GM12878 (cell line): Measurements from ENCODE around the gene NR4A2. TPM values are rescaled to one million over a fixed set of nuclear protein-coding genes. Genes with fewer than 3 reads are reported as not detected.

Source experiments
- ATAC-seq: fragments of 200-7000 bp; cut with Tn5 transposase; 3 replicates; pipeline ENCODE4 v1.9.1; 2020; ENCODE audit warnings: mild to moderate bottlenecking, moderate library complexity
- BruUV-seq: library from RNA; stranded (reverse); fragments of 400-500 nt; replicated peaks from 2 replicates; lab custom pipeline; 2021; lab: Mats Ljungman, UMichigan
- CTCF ChIA-PET: fragments of 300-600 bp; sonication (Branson Sonifier 250); formaldehyde crosslinking; extraction: SDS; loops from one replicate; lab custom pipeline; 2021; ENCODE audit warnings: inconsistent platforms; lab: Yijun Ruan, JAX
- POLR2A ChIA-PET: fragments of 350-600 bp; formaldehyde crosslinking; extraction: SDS; loops from one replicate; lab custom pipeline; 2021; ENCODE audit warnings: inconsistent platforms; lab: Charles Lee
- RAD21 ChIA-PET: fragments of 300-600 bp; sonication (Branson Sonifier 250); formaldehyde crosslinking; loops from one replicate; lab custom pipeline; 2023; ENCODE audit warnings: antibody characterized with exemption; ENCODE audit not compliant: unreplicated experiment; lab: Charles Lee
- SMC1A ChIA-PET: fragments of 300-600 bp; sonication (Branson Sonifier 250); formaldehyde crosslinking; loops from one replicate; lab custom pipeline; 2023; ENCODE audit not compliant: unreplicated experiment, uncharacterized antibody; lab: Charles Lee
- DNase-seq: peaks from one replicate; pipeline ENCODE4 v3.0.0-alpha.2; 2011; ENCODE audit warnings: low read depth, low spot score
- FAIRE-seq: peaks from 3 replicates; lab custom pipeline; 2011; peaks lifted over from hg19 to GRCh38; lab: Jason Lieb, UNC
- H2AFZ ChIP-seq: 2 replicates; pipeline ENCODE4 v1.6.0; 2011; ENCODE audit warnings: low read depth, low read length, control low read depth; ENCODE audit not compliant: control insufficient read depth
- H3K27ac ChIP-seq: 2 replicates; pipeline ENCODE4 v1.5.1; 2011; ENCODE audit warnings: control low read depth; ENCODE audit not compliant: control insufficient read depth, insufficient read depth
- H3K27me3 ChIP-seq, 2 experiments: replicated peaks in 1 of 2; 2 replicates each; pipeline versions ENCODE4 v1.6.0 to v1.6.1; 2011; ENCODE audit warnings: low read length in 1 of 2; ENCODE audit not compliant: control insufficient read depth in 2 of 2, insufficient read depth in 2 of 2
- H3K36me3 ChIP-seq, 2 experiments: 2 replicates each; pipeline ENCODE4 v1.5.1; 2011; ENCODE audit warnings: low read length in 1 of 2; ENCODE audit not compliant: control insufficient read depth in 2 of 2, insufficient read depth in 2 of 2
- H3K4me1 ChIP-seq: 2 replicates; pipeline ENCODE4 v1.6.1; 2011; ENCODE audit warnings: mild to moderate bottlenecking, low read length, moderate library complexity, mixed read lengths; ENCODE audit not compliant: control insufficient read depth, insufficient read depth
- H3K4me2 ChIP-seq: 2 replicates; pipeline ENCODE4 v1.6.0; 2011; ENCODE audit warnings: control low read depth; ENCODE audit not compliant: control insufficient read depth, insufficient read depth
- H3K4me3 ChIP-seq: fragments of 200-600 bp; sonication (generic); 2 replicates; pipeline ENCODE4 v1.5.1; 2016
- H3K79me2 ChIP-seq: 2 replicates; pipeline ENCODE4 v1.6.0; 2011; ENCODE audit warnings: low read length; ENCODE audit not compliant: control insufficient read depth, insufficient read depth
- H3K9ac ChIP-seq: 2 replicates; pipeline ENCODE4 v1.8.0; 2011; ENCODE audit warnings: low read length, control low read depth, mixed read lengths; ENCODE audit not compliant: control insufficient read depth, insufficient read depth
- H3K9me3 ChIP-seq: replicated peaks from 3 replicates; pipeline ENCODE4 v1.5.1; 2011; ENCODE audit warnings: mild to moderate bottlenecking, low read length; ENCODE audit not compliant: control insufficient read depth, insufficient read depth
- H4K20me1 ChIP-seq: 2 replicates; pipeline ENCODE4 v1.6.0; 2011; ENCODE audit not compliant: control insufficient read depth, insufficient read depth
- ATF2 ChIP-seq: IDR thresholded peaks from 2 replicates; pipeline ENCODE4 v1.6.1; 2012; ENCODE audit warnings: low read length, inconsistent platforms
- HDAC6 ChIP-seq: fragments of 200-600 bp; sonication (generic); IDR thresholded peaks from one replicate; pipeline ENCODE4 v1.8.0; 2017; ENCODE audit warnings: antibody characterized with exemption; ENCODE audit not compliant: unreplicated experiment
- WGBS: methylation state at CpG from one replicate; pipeline ENCODE4 v1.1.6; 2016; ENCODE audit warnings: low lambda C conversion rate; ENCODE audit not compliant: insufficient replicate concordance, insufficient coverage; ENCODE audit errors: missing lambda C conversion rate; 5-methylcytosine and 5-hydroxymethylcytosine counted together
- in situ Hi-C: fragments of 300-500 bp; cut with MboI; formaldehyde crosslinking; loops from 9 replicates; pipeline ENCODE4 v1.14.3; 2018; ENCODE audit warnings: mixed read lengths
- intact Hi-C: fragments of 100-400 bp; cut with micrococcal nuclease; formaldehyde crosslinking; loops from one replicate; pipeline ENCODE4 v1.14.2; 2022; ENCODE audit not compliant: unreplicated experiment
- polyA plus RNA-seq, 11 experiments: library from polyadenylated mRNA; depleted of rRNA in 4 of 11; unstranded in 6 of 11; stranded (reverse) in 5 of 11; fragments of >200 nt; fragmentation: Nextera tagmentation in 4 of 11; fragmentation: Illumina TruSeq in 1 of 11; extraction: Ambion mirVana in 4 of 11; extraction: Trizol in 1 of 11; gene quantifications; 1 replicate in 1 of 11; 2 replicates in 10 of 11; pipeline versions ENCODE4 v1.2.1 to v1.2.3, GENCODE V29; 2011 to 2016; ENCODE audit warnings: inconsistent platforms in 2 of 11, missing spikeins in 2 of 11, low read depth in 1 of 11
- total RNA-seq, 4 experiments: library from RNA; depleted of rRNA in 3 of 4; stranded (reverse); fragments of >200 nt in 3 of 4; fragmentation: Illumina TruSeq in 1 of 4; extraction: Trizol in 1 of 4; gene quantifications; 2 replicates each; pipeline versions ENCODE4 v1.2.1 to v1.2.3, GENCODE V29; 2013 to 2021
- TF ChIP-seq, protein P1 (sequence below): IDR thresholded peaks from 2 replicates; pipeline ENCODE4 v1.6.1; 2011; ENCODE audit warnings: borderline replicate concordance, low read depth, mild to moderate bottlenecking, moderate library complexity, low read length; ENCODE audit not compliant: insufficient read depth, poor library complexity, severe bottlenecking

The NR4A2 gene
- total and polyA plus RNA-seq, 10 of the 15 experiments (the other 5 are each of a cell fraction or from before 2014, with no cell fraction given), result 0.15 to 3.4 (median 0.58) TPM

DNA sequence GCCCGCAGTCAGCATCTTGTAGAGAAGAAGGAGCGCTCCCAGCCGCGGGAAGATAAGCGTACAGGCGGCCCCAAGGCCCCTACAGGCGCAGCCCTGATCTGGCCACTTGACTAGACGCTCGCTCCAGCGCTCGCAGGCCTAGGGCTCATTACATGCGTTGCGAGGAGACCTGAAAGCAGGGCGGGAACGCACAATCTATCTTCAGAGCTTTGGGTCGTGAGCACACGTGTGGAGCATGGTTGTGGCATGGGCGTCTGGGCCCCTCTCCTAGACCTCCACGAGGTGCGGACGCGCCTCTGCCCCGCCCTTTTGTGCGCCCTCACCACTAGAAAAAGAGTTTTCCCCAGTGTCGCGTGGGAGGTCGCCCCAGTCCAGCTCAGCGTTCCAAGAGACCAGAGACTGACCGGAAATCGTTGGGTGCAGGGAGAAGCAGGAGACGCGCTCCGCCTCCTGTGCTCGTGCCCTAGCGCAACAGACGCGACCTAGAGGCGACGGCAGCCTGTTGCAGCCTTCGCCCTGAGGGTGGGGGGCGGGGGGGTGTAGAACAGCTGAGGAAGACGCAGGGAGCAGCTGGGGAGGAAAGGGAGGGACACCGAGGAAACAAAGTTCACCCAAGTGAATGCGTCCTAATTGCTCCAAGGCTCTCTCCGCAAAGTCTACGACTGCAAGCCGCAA, 12.6 kb downstream of the NR4A2 start:
- Histone ChIP-seq H4K20me1 (no peaks in the 10 kb centered on the region), H3K27ac (no peak overlapping the region), H3K9me3 (no peaks in the 10 kb centered on the region; the same call in 2 of the 3 replicates), H3K36me3 (no peaks in the 10 kb centered on the region), H2AFZ (no peak overlapping the region), H3K4me1 (peaks cover 3% of the 10 kb centered on the region), H3K79me2 (no peaks in the 10 kb centered on the region), H3K4me2 (no peak overlapping the region), H3K27me3 (peaks cover 14 to 35% of the 10 kb centered on the region in 2 experiments), H3K9ac (no peak overlapping the region), H3K4me3 (no peak overlapping the region)
- no peak for DNase-seq
- CTCF ChIA-PET, result no interaction called here
- SMC1A ChIA-PET, result no interaction called here
- intact Hi-C loops, result no loop called here
- no TSS peak for BruUV-seq
- in situ Hi-C loops, result no loop called here
- no peak for ATAC-seq
- RAD21 ChIA-PET, result no interaction called here
- POLR2A ChIA-PET, result no interaction called here
- WGBS, result 62% methylated on average over 46 of the region's 47 CpGs
- FAIRE-seq, result no peak
- TF ChIP-seq HDAC6 (peak; percentile 45), ATF2 (no peak)
- TF ChIP-seq, protein P1, sequence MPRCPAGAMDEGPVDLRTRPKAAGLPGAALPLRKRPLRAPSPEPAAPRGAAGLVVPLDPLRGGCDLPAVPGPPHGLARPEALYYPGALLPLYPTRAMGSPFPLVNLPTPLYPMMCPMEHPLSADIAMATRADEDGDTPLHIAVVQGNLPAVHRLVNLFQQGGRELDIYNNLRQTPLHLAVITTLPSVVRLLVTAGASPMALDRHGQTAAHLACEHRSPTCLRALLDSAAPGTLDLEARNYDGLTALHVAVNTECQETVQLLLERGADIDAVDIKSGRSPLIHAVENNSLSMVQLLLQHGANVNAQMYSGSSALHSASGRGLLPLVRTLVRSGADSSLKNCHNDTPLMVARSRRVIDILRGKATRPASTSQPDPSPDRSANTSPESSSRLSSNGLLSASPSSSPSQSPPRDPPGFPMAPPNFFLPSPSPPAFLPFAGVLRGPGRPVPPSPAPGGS, result no peak
